SK-N-SH (cell line): Measurements from ENCODE around the gene OBI1. TPM values are rescaled to one million over a fixed set of nuclear protein-coding genes. Genes with fewer than 3 reads are reported as not detected.

Source experiments
- CTCF ChIA-PET: fragments of 300-600, 350-600 bp; formaldehyde crosslinking; extraction: SDS; loops from one replicate; lab custom pipeline; 2021; lab: Yijun Ruan, JAX
- POLR2A ChIA-PET: fragments of 350-600 bp; sonication (Branson Sonifier 250); formaldehyde crosslinking; extraction: SDS; loops from one replicate; lab custom pipeline; 2020; ENCODE audit warnings: antibody characterized with exemption, inconsistent platforms; lab: Yijun Ruan, JAX
- DNase-seq: peaks from one replicate; pipeline ENCODE4 v3.0.0; 2012
- H2AFZ ChIP-seq: fragments of 200-600 bp; sonication (generic); 2 replicates; pipeline ENCODE4 v1.8.1; 2016; ENCODE audit warnings: antibody characterized with exemption, mild to moderate bottlenecking, low read depth
- H3F3A ChIP-seq: fragments of 200-600 bp; sonication (generic); replicated peaks from 2 replicates; pipeline ENCODE3; 2016; ENCODE audit warnings: antibody characterized with exemption, mild to moderate bottlenecking; ENCODE audit not compliant: insufficient read depth
- H3K27ac ChIP-seq, 2 experiments: fragments of 200-500 bp in 1 of 2; fragments of 200-600 bp in 1 of 2; sonication (Bioruptor generic) in 1 of 2; sonication (generic), shearing (Covaris generic) in 1 of 2; 2 replicates each; pipeline versions ENCODE4 v1.5.1 to v1.6.1; 2014 to 2016; ENCODE audit warnings: low read depth in 2 of 2, inconsistent platforms in 1 of 2, low read length in 1 of 2, mild to moderate bottlenecking in 1 of 2, mixed read lengths in 1 of 2
- H3K27me3 ChIP-seq: fragments of 200-600 bp; sonication (generic), shearing (Covaris generic); 2 replicates; pipeline ENCODE4 v1.6.1; 2016; ENCODE audit warnings: mixed run types; ENCODE audit not compliant: insufficient read depth
- H3K36me3 ChIP-seq, 2 experiments: fragments of 200-500 bp in 1 of 2; fragments of 200-600 bp in 1 of 2; sonication (Bioruptor generic) in 1 of 2; sonication (generic) in 1 of 2; replicated peaks in 1 of 2; 2 replicates each; pipeline versions ENCODE3 to v1.5.1; 2014 to 2016; ENCODE audit warnings: low read length in 1 of 2, mild to moderate bottlenecking in 1 of 2; ENCODE audit not compliant: insufficient read depth in 2 of 2, control insufficient read depth in 1 of 2
- H3K4me1 ChIP-seq, 2 experiments: fragments of 200-500 bp in 1 of 2; fragments of 200-600 bp in 1 of 2; sonication (Bioruptor generic) in 1 of 2; sonication (generic), shearing (Covaris generic) in 1 of 2; 2 replicates each; pipeline versions ENCODE4 v1.5.1 to v1.6.1; 2014 to 2016; ENCODE audit warnings: low read depth in 1 of 2, low read length in 1 of 2, mixed run types in 1 of 2; ENCODE audit not compliant: insufficient read depth in 2 of 2, control insufficient read depth in 1 of 2
- H3K4me2 ChIP-seq: fragments of 200-600 bp; sonication (generic), shearing (Covaris generic); 2 replicates; pipeline ENCODE4 v1.6.1; 2017; ENCODE audit warnings: mixed run types
- H3K4me3 ChIP-seq, 2 experiments: fragments of 200-500 bp in 1 of 2; fragments of 200-600 bp in 1 of 2; sonication (Bioruptor generic) in 1 of 2; sonication (generic), shearing (Covaris generic) in 1 of 2; 2 replicates each; pipeline versions ENCODE4 v1.5.1 to v1.8.1; 2014 to 2016; ENCODE audit warnings: low read depth in 2 of 2, inconsistent platforms in 1 of 2, low read length in 1 of 2, mild to moderate bottlenecking in 1 of 2, mixed read lengths in 1 of 2, moderate library complexity in 1 of 2
- H3K79me2 ChIP-seq: fragments of 200-600 bp; sonication (generic); 2 replicates; pipeline ENCODE4 v1.8.1; 2017; ENCODE audit warnings: mild to moderate bottlenecking; ENCODE audit not compliant: insufficient read depth
- H3K9ac ChIP-seq: fragments of 200-600 bp; sonication (generic); 2 replicates; pipeline ENCODE4 v1.6.1; 2017; ENCODE audit warnings: mixed run types
- H3K9me2 ChIP-seq: fragments of 200-600 bp; sonication (generic); 2 replicates; pipeline ENCODE4 v1.6.1; 2017; ENCODE audit warnings: mixed run types
- H3K9me3 ChIP-seq: fragments of 200-600 bp; sonication (generic); 2 replicates; pipeline ENCODE4 v1.6.1; 2017; ENCODE audit warnings: mixed run types, mild to moderate bottlenecking, moderate library complexity
- H4K20me1 ChIP-seq: fragments of 200-600 bp; sonication (generic); 2 replicates; pipeline ENCODE4 v1.6.1; 2017; ENCODE audit warnings: mild to moderate bottlenecking, mixed run types; ENCODE audit not compliant: insufficient read depth
- EZH2phosphoT487 ChIP-seq: fragments of 200-600 bp; sonication (generic); IDR thresholded peaks from 2 replicates; pipeline ENCODE4 v1.6.1; 2017; ENCODE audit warnings: low read depth, mixed run types, mild to moderate bottlenecking, antibody characterized with exemption, moderate library complexity, borderline replicate concordance
- FOXJ3 ChIP-seq: sonication (generic); formaldehyde crosslinking; IDR thresholded peaks from 2 replicates; pipeline ENCODE4 v1.5.1; 2020; ENCODE audit warnings: mild to moderate bottlenecking, missing genetic modification reagents
- GABPA ChIP-seq: IDR thresholded peaks from 2 replicates; pipeline ENCODE4 v1.4.0; 2012; ENCODE audit warnings: low read depth, mild to moderate bottlenecking
- JUND ChIP-seq: IDR thresholded peaks from 2 replicates; pipeline ENCODE4 v1.4.0; 2012
- MAX ChIP-seq: IDR thresholded peaks from 2 replicates; pipeline ENCODE4 v1.4.0; 2012; ENCODE audit warnings: low read depth
- MEF2A ChIP-seq: IDR thresholded peaks from 2 replicates; pipeline ENCODE4 v1.4.0; 2012; ENCODE audit warnings: low read depth, borderline replicate concordance
- MXI1 ChIP-seq: IDR thresholded peaks from 2 replicates; pipeline ENCODE4 v1.6.1; 2012; ENCODE audit warnings: mild to moderate bottlenecking, low read depth, low read length, improper control_type of control experiment
- RFX5 ChIP-seq: IDR thresholded peaks from 2 replicates; pipeline ENCODE4 v1.6.1; 2012; ENCODE audit warnings: mild to moderate bottlenecking, improper control_type of control experiment, low read length
- TAF1 ChIP-seq: IDR thresholded peaks from 2 replicates; pipeline ENCODE4 v1.6.1; 2012; ENCODE audit warnings: low read depth, mild to moderate bottlenecking, low read length, moderate library complexity, borderline replicate concordance
- TEAD4 ChIP-seq: IDR thresholded peaks from 2 replicates; pipeline ENCODE4 v1.4.0; 2012; ENCODE audit warnings: mild to moderate bottlenecking, borderline replicate concordance; ENCODE audit not compliant: insufficient read depth
- USF1 ChIP-seq: IDR thresholded peaks from 2 replicates; pipeline ENCODE4 v1.4.0; 2012; ENCODE audit warnings: low read depth, borderline replicate concordance
- WGBS: methylation state at CpG from one replicate; pipeline ENCODE4 v1.1.6; 2017; ENCODE audit warnings: low lambda C conversion rate; 5-methylcytosine and 5-hydroxymethylcytosine counted together
- polyA plus RNA-seq, 3 experiments: library from polyadenylated mRNA; depleted of rRNA; stranded (reverse); fragments of >200 nt; gene quantifications; 2 replicates each; pipeline ENCODE4 v1.2.3, GENCODE V29; 2012
- TF ChIP-seq, protein P1 (sequence below): fragments of 200-600 bp; sonication (generic); IDR thresholded peaks from 2 replicates; pipeline ENCODE4 v1.6.1; 2017; ENCODE audit warnings: antibody characterized with exemption, mild to moderate bottlenecking, moderate library complexity
- TF ChIP-seq, protein P2 (sequence below): fragments of 150-350 bp; IDR thresholded peaks from 2 replicates; pipeline ENCODE4 v1.6.1; 2017; ENCODE audit warnings: antibody characterized with exemption, low read length, low read depth, borderline replicate concordance
- TF ChIP-seq, protein P3 (sequence below): IDR thresholded peaks from 2 replicates; pipeline ENCODE4 v1.6.1; 2012; ENCODE audit warnings: mild to moderate bottlenecking, low read depth, low read length, moderate library complexity
- TF ChIP-seq, protein P4 (sequence below): fragments of 150-350 bp; IDR thresholded peaks from 2 replicates; pipeline ENCODE4 v1.6.1; 2016; ENCODE audit warnings: mild to moderate bottlenecking, low read depth, low read length
- TF ChIP-seq, protein P5 (sequence below): IDR thresholded peaks from 2 replicates; pipeline ENCODE4; 2012

The OBI1 gene
- polyA plus RNA-seq, 1 of the 3 experiments (the other 2 are of a cell fraction): 1.8 TPM

DNA sequence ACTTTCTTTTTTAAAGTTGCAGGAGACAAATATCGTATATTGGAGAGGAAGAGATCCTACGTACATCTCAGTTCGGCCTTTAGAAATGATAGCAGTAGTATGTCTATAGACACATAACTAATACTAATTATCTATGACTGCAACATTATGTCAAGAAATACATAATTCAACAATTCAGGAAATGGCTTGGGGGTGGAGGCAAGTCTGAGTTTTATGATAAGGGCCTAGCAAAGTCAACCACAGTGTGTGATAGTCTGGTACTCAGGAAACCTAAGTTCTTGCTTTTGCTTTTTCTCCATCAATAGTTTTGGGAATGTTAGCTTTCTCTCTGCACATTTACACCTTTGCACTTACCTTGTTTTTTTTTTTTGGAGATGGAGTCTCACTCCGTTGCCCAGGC lies 27.5 kb upstream of the OBI1 start (continued):
- TF ChIP-seq, protein P1, sequence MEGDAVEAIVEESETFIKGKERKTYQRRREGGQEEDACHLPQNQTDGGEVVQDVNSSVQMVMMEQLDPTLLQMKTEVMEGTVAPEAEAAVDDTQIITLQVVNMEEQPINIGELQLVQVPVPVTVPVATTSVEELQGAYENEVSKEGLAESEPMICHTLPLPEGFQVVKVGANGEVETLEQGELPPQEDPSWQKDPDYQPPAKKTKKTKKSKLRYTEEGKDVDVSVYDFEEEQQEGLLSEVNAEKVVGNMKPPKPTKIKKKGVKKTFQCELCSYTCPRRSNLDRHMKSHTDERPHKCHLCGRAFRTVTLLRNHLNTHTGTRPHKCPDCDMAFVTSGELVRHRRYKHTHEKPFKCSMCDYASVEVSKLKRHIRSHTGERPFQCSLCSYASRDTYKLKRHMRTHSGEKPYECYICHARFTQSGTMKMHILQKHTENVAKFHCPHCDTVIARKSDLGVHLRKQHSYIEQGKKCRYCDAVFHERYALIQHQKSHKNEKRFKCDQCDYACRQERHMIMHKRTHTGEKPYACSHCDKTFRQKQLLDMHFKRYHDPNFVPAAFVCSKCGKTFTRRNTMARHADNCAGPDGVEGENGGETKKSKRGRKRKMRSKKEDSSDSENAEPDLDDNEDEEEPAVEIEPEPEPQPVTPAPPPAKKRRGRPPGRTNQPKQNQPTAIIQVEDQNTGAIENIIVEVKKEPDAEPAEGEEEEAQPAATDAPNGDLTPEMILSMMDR: no peak
- TF ChIP-seq TAF1: no peak
- no peak for TF ChIP-seq MEF2A
- no peak for TF ChIP-seq RFX5
- TF ChIP-seq MXI1: no peak
- no peak for TF ChIP-seq FOXJ3 (CRISPR knock-in tag)
- TF ChIP-seq JUND: no peak
- TF ChIP-seq, protein P2, sequence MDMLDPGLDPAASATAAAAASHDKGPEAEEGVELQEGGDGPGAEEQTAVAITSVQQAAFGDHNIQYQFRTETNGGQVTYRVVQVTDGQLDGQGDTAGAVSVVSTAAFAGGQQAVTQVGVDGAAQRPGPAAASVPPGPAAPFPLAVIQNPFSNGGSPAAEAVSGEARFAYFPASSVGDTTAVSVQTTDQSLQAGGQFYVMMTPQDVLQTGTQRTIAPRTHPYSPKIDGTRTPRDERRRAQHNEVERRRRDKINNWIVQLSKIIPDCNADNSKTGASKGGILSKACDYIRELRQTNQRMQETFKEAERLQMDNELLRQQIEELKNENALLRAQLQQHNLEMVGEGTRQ: no peak
- TF ChIP-seq USF1: no peak
- no peak for TF ChIP-seq TEAD4
- TF ChIP-seq, all 33 proteins: peak for 0

GRCh38 chr13:78680576-78681350 lies 21.8 kb upstream of the OBI1 start:
- Histone ChIP-seq H3F3A (no peaks in the 10 kb centered on the region), H2AFZ (no peak overlapping the region), H3K4me2 (no peak overlapping the region), H3K79me2 (no peaks in the 10 kb centered on the region), H3K9ac (no peak overlapping the region), H3K36me3 (no peaks in the 10 kb centered on the region), H3K9me3 (no peaks in the 10 kb centered on the region), H4K20me1 (no peaks in the 10 kb centered on the region), H3K4me1 (no peaks in the 10 kb centered on the region), H3K4me3 (no peak overlapping the region), H3K27ac (no peak overlapping the region), H3K27me3 (no peaks in the 10 kb centered on the region), H3K9me2 (no peaks in the 10 kb centered on the region)
- no peak for DNase-seq
- POLR2A ChIA-PET: interaction anchor here (0.6 kb wide), 1 partner anchor 415 kb away, joined by 3 read pairs; no protein-coding TSS in a partner anchor
- CTCF ChIA-PET: interaction anchor here (0.7 to 1.2 kb wide), 2 partner anchors 12 to 101 kb away, joined by 3 read pairs; no protein-coding TSS in a partner anchor
- 32% methylated on average over 6 of the region's 6 CpGs for WGBS
- no peak for TF ChIP-seq MAX
- no peak for TF ChIP-seq GABPA
- no peak for TF ChIP-seq EZH2phosphoT487
- TF ChIP-seq, protein P3, sequence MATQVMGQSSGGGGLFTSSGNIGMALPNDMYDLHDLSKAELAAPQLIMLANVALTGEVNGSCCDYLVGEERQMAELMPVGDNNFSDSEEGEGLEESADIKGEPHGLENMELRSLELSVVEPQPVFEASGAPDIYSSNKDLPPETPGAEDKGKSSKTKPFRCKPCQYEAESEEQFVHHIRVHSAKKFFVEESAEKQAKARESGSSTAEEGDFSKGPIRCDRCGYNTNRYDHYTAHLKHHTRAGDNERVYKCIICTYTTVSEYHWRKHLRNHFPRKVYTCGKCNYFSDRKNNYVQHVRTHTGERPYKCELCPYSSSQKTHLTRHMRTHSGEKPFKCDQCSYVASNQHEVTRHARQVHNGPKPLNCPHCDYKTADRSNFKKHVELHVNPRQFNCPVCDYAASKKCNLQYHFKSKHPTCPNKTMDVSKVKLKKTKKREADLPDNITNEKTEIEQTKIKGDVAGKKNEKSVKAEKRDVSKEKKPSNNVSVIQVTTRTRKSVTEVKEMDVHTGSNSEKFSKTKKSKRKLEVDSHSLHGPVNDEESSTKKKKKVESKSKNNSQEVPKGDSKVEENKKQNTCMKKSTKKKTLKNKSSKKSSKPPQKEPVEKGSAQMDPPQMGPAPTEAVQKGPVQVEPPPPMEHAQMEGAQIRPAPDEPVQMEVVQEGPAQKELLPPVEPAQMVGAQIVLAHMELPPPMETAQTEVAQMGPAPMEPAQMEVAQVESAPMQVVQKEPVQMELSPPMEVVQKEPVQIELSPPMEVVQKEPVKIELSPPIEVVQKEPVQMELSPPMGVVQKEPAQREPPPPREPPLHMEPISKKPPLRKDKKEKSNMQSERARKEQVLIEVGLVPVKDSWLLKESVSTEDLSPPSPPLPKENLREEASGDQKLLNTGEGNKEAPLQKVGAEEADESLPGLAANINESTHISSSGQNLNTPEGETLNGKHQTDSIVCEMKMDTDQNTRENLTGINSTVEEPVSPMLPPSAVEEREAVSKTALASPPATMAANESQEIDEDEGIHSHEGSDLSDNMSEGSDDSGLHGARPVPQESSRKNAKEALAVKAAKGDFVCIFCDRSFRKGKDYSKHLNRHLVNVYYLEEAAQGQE: no peak
- TF ChIP-seq, protein P2: no peak
- TF ChIP-seq, protein P4, sequence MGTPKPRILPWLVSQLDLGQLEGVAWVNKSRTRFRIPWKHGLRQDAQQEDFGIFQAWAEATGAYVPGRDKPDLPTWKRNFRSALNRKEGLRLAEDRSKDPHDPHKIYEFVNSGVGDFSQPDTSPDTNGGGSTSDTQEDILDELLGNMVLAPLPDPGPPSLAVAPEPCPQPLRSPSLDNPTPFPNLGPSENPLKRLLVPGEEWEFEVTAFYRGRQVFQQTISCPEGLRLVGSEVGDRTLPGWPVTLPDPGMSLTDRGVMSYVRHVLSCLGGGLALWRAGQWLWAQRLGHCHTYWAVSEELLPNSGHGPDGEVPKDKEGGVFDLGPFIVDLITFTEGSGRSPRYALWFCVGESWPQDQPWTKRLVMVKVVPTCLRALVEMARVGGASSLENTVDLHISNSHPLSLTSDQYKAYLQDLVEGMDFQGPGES: no peak
- TF ChIP-seq JUND: no peak
- TF ChIP-seq, protein P5, sequence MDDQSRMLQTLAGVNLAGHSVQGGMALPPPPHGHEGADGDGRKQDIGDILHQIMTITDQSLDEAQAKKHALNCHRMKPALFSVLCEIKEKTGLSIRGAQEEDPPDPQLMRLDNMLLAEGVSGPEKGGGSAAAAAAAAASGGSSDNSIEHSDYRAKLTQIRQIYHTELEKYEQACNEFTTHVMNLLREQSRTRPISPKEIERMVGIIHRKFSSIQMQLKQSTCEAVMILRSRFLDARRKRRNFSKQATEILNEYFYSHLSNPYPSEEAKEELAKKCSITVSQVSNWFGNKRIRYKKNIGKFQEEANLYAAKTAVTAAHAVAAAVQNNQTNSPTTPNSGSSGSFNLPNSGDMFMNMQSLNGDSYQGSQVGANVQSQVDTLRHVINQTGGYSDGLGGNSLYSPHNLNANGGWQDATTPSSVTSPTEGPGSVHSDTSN: no peak
